Inflammatory macrophage treated with lipopolysaccharide for 1 hour (primary cell): ENCODE data around the gene SSX1.
"Not testable (repeated sequence)": the region's sequence is repeated elsewhere in the genome, so short reads cannot be mapped to it uniquely, and the experiment has no call there.

ENCODE experiments used
- DNase-seq, 2 donors: peaks; one replicate each; pipeline ENCODE4 v3.0.0-alpha.2; 2020 to 2022

Gene SSX1, protein sequence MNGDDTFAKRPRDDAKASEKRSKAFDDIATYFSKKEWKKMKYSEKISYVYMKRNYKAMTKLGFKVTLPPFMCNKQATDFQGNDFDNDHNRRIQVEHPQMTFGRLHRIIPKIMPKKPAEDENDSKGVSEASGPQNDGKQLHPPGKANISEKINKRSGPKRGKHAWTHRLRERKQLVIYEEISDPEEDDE

DNA sequence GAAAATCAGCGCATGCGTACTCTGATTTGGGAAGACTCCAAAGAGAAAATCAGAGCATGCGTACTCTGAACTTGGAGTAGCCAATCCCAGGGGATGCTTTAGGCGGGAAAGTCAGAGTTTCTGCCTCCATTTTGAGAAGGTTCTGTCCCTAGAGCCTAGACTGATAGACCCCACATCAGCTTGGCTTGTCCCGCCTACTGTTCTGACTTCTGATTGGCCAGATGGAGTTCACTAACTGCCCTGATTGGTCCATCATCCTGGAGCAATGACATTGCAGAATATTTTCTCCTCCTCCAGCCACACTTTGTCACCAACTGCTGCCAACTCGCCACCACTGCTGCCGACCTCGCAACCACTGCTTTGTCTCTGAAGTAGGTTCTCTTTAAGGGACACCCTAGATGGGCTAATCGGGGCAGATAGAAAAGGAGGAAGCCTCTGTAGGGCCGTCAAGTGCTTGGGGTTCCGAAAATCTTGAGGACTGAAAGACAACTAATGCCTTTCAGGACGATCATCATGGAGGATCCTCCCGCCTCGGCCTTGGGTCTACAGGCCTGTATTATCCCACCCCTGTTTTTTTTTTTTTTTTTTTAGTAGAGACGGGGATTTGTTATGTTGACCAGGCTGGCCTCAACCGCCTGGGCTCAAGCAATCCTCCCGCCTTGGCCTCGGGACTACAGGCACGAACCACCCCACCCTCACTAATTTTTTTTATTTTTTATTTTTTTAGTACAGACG, at the start of gene SSX1:
TSS of gene SSX1 (plus strand) at position 331 of the 735 bp plus-strand sequence. CDS start 1,850 bp downstream, outside the sequence.
- not testable (repeated sequence) for DNase-seq

DNA sequence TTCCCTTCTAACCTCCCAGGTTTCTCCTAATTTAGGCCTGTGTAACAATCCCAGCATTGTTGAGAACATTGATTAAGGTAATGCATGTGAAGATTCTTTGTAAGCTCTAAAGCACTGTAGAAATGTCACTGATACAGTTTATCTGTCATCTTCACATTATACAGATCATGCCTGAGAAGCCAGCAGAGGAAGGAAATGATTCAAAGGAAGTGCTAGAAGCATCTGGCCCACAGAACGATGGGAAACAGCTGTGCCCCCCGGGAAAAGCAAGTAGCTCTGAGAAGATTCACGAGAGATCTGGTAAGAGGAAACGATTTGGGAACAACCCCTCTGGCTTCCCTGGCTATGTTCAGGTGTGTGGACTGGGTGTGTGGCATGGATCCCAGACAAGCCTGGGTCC, 40.9 kb upstream of the SSX1 start:
- DNase-seq, result not testable (repeated sequence)

DNA sequence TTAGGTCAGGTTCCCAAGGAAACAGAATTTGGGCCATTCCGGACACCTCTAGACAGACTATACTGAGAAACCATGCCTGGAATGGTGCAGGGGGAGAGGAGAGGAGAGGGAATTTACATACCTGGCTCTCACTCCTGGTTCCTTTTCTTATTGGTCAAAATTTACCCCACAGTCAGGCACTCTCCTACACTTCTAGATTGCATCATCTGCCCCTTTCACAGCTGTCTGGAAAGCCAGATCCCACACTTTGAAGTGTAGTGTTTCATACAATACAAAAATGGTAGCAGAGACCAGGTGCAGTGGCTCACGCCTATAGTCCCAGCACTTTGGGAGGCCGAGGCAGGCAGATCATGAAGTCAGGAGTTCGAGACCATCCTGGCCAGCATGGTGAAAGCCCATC, 31.0 kb upstream of the SSX1 start:
- DNase-seq, result not testable (repeated sequence)

DNA sequence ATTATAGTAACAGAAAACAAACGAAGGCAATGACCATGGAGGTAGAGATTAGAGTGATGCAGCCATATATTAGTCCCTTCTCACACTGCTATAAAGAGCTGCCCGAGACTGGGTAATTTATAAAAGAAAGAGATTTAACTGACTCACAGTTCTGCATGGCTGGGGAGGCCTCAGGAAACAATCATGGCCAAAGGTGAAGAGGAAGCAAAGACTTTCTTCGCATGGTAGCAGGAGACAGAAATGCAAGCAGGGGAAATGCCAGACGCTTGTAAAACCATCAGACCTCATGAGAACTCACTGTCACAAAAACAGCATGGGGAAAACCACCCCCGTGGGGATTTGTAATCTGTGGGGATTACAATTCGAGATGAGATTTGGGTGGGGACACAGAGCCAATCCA, 2.2 kb upstream of the SSX1 start:
- not testable (repeated sequence) for DNase-seq

DNA sequence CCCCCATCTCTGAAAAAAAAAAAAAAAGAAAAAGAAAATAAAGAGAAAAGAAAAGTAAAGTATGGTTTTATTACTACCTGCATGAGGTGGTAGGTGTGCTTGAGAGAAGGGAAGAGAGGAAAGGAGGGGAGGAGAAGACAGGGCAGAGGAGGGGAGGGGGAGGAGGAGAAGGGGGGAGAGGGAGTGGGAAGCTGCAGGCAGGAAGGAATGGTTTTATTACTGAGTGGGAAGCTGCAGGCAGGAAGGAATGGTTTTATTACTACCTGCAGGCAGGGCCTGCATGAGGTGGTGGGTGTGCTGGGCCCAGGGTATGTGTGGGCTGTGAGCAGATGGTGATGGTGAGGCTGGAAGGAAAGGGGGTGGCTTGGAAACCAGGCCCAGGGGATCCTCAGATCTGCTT, 19.2 kb downstream of the SSX1 start:
- DNase-seq, result not testable (repeated sequence)

DNA sequence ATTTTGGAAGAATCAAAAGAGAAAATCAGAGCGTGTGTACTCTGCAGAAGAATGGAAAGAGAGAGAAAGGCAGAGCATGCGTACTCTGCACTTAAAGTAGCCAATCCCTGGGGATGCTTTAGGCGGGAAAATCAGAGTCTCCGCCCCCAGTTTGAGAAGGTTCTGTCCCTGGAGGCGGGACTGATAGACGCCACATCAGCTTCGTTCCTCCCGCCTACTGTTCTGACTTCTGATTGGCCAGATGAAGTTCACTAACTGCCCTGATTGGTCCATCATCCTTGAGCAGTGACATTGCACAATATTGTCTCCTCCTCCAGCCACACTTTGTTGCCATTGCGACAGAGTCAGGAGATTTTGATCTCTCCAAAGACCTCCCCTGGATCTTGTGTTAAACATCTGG, 23.8 kb downstream of the SSX1 start:
- no peak for DNase-seq

DNA sequence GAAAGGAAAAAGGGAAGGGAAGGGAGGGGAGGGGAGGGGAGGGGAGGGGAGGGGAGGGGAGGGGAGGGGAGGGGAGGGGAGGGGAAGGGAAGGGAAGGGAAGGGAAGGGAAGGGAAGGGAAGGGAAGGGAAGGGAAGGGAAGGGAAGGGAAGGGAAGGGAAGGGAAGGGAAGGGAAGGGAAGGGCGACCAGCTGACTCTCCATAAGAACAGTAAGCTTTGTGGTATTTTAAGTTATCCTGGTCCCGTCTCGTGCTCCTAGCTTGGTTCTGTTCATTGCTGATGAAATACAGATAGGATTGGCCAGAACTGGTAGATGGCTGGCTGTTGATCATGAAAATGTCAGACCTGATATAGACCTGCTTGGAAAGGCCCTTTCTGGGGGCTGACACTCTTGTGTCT, 25.5 kb downstream of the SSX1 start:
- not testable (repeated sequence) for DNase-seq

DNA sequence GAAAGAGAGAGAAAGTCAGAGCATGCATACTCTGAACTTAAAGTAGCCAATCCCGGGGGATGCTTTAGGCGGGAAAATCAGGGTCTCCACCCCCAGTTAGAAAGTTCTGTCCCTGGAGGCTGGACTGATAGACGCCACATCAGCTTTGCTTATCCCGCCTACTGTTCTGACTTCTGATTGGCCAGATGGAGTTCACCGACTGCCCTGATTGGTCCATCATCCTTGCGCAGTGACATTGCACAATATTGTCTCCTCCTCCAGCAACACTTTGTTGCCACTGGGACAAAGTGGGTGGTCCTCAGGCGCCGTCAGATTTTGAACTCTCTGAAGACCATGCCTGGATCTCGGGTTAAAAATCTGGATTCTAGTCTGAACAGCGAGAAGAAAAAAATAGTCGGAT, 51.0 kb downstream of the SSX1 start:
- DNase-seq, result no peak

DNA sequence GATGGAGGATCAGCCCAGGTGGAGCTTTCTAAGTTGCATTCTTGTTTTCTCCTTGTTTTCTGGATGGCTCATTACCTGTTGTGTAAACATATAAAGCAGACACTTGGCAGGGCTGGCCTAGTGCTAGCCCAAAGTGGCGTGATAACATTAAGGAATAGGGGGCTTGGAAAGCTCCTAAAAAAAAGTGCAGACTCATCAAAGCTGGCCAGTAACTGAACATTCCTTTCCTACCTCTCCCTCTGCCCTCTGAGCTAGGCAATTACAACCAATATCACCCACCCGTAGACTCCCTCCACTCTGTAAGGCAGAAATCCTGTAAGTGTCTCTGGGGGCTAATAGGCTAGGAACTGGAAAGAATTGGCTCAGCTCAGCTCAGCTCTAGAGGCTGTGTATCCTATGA, 58.8 kb downstream of the SSX1 start:
- DNase-seq, result not testable (repeated sequence)
